Neural crest cell (in vitro differentiated cells): ENCODE measurements around the gene CCDC14. TPM values are rescaled to one million over a fixed set of nuclear protein-coding genes. Genes with fewer than 3 reads are reported as not detected.
"Not testable (repeated sequence)": the region's sequence is repeated elsewhere in the genome, so short reads cannot be mapped to it uniquely, and the experiment has no call there.

ENCODE experiments used
- DNase-seq: peaks from one replicate; pipeline ENCODE4 v3.0.0; 2021; ENCODE audit warnings: low read depth, mixed read lengths, low spot score
- H3K27ac Mint-ChIP-seq: one replicate; pipeline ENCODE4 v1.8.0; 2021; ENCODE audit warnings: mild to moderate bottlenecking, mixed read lengths; ENCODE audit not compliant: unreplicated experiment
- H3K27me3 Mint-ChIP-seq: 2 replicates; pipeline ENCODE4 v1.8.0; 2021; ENCODE audit warnings: low read depth, mild to moderate bottlenecking, mixed read lengths
- H3K36me3 Mint-ChIP-seq: 2 replicates; pipeline ENCODE4 v1.8.0; 2021; ENCODE audit warnings: low read depth, mild to moderate bottlenecking, mixed read lengths
- H3K4me1 Mint-ChIP-seq: 2 replicates; pipeline ENCODE4 v1.8.0; 2021; ENCODE audit warnings: mixed read lengths
- H3K4me3 Mint-ChIP-seq: one replicate; pipeline ENCODE4 v1.8.0; 2021; ENCODE audit warnings: mild to moderate bottlenecking, mixed read lengths
- H3K9me3 Mint-ChIP-seq: 2 replicates; pipeline ENCODE4 v1.8.0; 2021; ENCODE audit warnings: mixed read lengths
- CTCF ChIP-seq: fragments of 200-600 bp; sonication (generic); conservative IDR thresholded peaks from 2 replicates; pipeline ENCODE4 v1.5.0; 2021; ENCODE audit warnings: antibody characterized with exemption, mild to moderate bottlenecking
- total RNA-seq: library from RNA; stranded (reverse); gene quantifications from 2 replicates; pipeline ENCODE4 v1.2.1, GENCODE V29; 2021

The CCDC14 gene
- total RNA-seq, 1 donor from 2014 or later = 117 TPM

GRCh38 chr3:123986427-123986826 is 25.4 kb upstream of the CCDC14 start:
- H3K27ac Mint-ChIP-seq = no peak overlapping the region
- DNase-seq = no peak
- H3K4me3 Mint-ChIP-seq = no peak overlapping the region
- H3K4me1 Mint-ChIP-seq = no peaks in the 10 kb centered on the region
- H3K9me3 Mint-ChIP-seq = peaks cover 2% of the 10 kb centered on the region
- peaks cover 56% of the 10 kb centered on the region for H3K27me3 Mint-ChIP-seq
- peaks cover 2% of the 10 kb centered on the region for H3K36me3 Mint-ChIP-seq
- no peak for TF ChIP-seq CTCF

- no peak for DNase-seq
- Mint-ChIP-seq H3K4me3 (no peak overlapping the region), H3K36me3 (peaks cover under 1% of the 10 kb centered on the region), H3K27ac (no peak overlapping the region), H3K27me3 (peaks cover 53% of the 10 kb centered on the region), H3K9me3 (peaks cover 2% of the 10 kb centered on the region), H3K4me1 (peaks cover 6% of the 10 kb centered on the region)
- no peak for TF ChIP-seq CTCF
These were observed 23.9 kb upstream of the CCDC14 start for GRCh38 chr3:123984957-123985356.

GRCh38 chr3:123984350-123984749 is 23.3 kb upstream of the CCDC14 start:
- H3K4me1 Mint-ChIP-seq = peaks cover 10% of the 10 kb centered on the region
- H3K4me3 Mint-ChIP-seq = no peak overlapping the region
- no peak for TF ChIP-seq CTCF
- peaks cover 47% of the 10 kb centered on the region for H3K27me3 Mint-ChIP-seq
- peaks cover 2% of the 10 kb centered on the region for H3K9me3 Mint-ChIP-seq
- DNase-seq = no peak
- H3K36me3 Mint-ChIP-seq = no peaks in the 10 kb centered on the region
- no peak overlapping the region for H3K27ac Mint-ChIP-seq

GRCh38 chr3:123981317-123981716 is 20.3 kb upstream of the CCDC14 start:
- not testable (repeated sequence) for H3K9me3 Mint-ChIP-seq, DNase-seq, H3K4me3 Mint-ChIP-seq, H3K27ac Mint-ChIP-seq, H3K36me3 Mint-ChIP-seq
- Mint-ChIP-seq H3K4me1 (peaks cover 24% of the 10 kb centered on the region), H3K27me3 (peaks cover 22% of the 10 kb centered on the region)

GRCh38 chr3:123980539-123980938 is 19.5 kb upstream of the CCDC14 start:
- Mint-ChIP-seq H3K36me3 (no peaks in the 10 kb centered on the region), H3K4me3 (peak overlapping the region; percentile 84), H3K27me3 (peaks cover 21% of the 10 kb centered on the region), H3K4me1 (peaks cover 27% of the 10 kb centered on the region), H3K27ac (no peak overlapping the region), H3K9me3 (peaks cover 2% of the 10 kb centered on the region)
- no peak for DNase-seq
- TF ChIP-seq CTCF = no peak

- H3K27me3 Mint-ChIP-seq = peaks cover 21% of the 10 kb centered on the region
- H3K4me1 Mint-ChIP-seq = peaks cover 27% of the 10 kb centered on the region
- H3K4me3 Mint-ChIP-seq = peak overlapping the region; percentile 84
- not testable (repeated sequence) for H3K9me3 Mint-ChIP-seq, H3K36me3 Mint-ChIP-seq
- H3K27ac Mint-ChIP-seq = peak overlapping the region; percentile 78
- TF ChIP-seq CTCF = peak; percentile 82
- peak; percentile 42 for DNase-seq
These were observed 18.8 kb upstream of the CCDC14 start for GRCh38 chr3:123979525-123980501.

GRCh38 chr3:123976904-123977303 is 15.9 kb upstream of the CCDC14 start:
- not testable (repeated sequence) for H3K27me3 Mint-ChIP-seq

GRCh38 chr3:123976181-123976898 is 15.3 kb upstream of the CCDC14 start:
- not testable (repeated sequence) for H3K9me3 Mint-ChIP-seq, DNase-seq, H3K36me3 Mint-ChIP-seq, H3K27me3 Mint-ChIP-seq
- Mint-ChIP-seq H3K4me3 (peak overlapping the region; percentile 33), H3K27ac (peak overlapping the region; percentile 43), H3K4me1 (peaks cover 27% of the 10 kb centered on the region)

More at GRCh38 chr3:123976904-123977303, 15.9 kb upstream of the CCDC14 start:
- not testable (repeated sequence) for DNase-seq, H3K27ac Mint-ChIP-seq, H3K36me3 Mint-ChIP-seq, H3K9me3 Mint-ChIP-seq
- peaks cover 27% of the 10 kb centered on the region for H3K4me1 Mint-ChIP-seq
- peak overlapping the region; percentile 3 for H3K4me3 Mint-ChIP-seq
